Measurements from ENCODE around the gene FLVCR2.
"Not testable (repeated sequence)": the region's sequence is repeated elsewhere in the genome, so short reads cannot be mapped to it uniquely, and the experiment has no call there.

The FLVCR2 gene

DNA sequence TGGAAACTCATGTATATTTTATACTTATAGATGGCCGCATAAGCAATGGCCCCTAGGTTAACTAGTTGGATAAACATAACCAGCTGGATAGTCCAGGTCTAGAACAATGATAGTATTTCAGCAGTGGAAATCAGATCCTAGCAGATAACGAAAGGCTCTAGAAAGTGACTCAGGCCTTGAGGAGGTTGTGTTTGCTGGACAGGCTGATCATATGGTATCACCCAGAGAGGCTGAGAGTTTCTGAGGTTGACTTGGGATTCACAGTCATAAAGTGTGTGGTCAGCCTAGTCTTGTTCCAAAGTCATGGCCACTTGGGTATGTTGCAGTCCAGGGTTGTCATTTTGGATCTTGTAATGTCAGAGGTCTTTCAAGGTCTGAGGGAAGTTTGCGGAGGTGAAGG, 16.8 kb downstream of the FLVCR2 start:
- H3K4me2 ChIP-seq (ENCODE audit: low read length, poor library complexity, severe bottlenecking), result no peak overlapping the region
- H3K23ac ChIP-seq (ENCODE audit: low read length in 2 of 2), result no peak overlapping the region
- no peak overlapping the region for H3K18ac ChIP-seq (ENCODE audit: low read depth in 1 of 2, low read length in 2 of 2)
- no peak overlapping the region for H2AK5ac ChIP-seq (ENCODE audit: low read length, severe bottlenecking)
- no peak overlapping the region for H3K14ac ChIP-seq (ENCODE audit: low read length in 2 of 2)
- DNase-seq, result no peak
- H3K9ac ChIP-seq (ENCODE audit: low read length), result no peak overlapping the region
- no peak overlapping the region for H3K4me3 ChIP-seq (ENCODE audit: insufficient read depth in 1 of 2, low read depth in 1 of 2, low read length in 2 of 2)
- no peak overlapping the region for H4K91ac ChIP-seq (ENCODE audit: low read length)
- no peaks in the 10 kb centered on the region for H3K27me3 ChIP-seq (ENCODE audit: control insufficient read depth in 1 of 2, insufficient read depth in 1 of 2, low read length in 2 of 2)
- H2AFZ ChIP-seq (ENCODE audit: low read depth, low read length), result no peak overlapping the region
- no peak overlapping the region for H3K27ac ChIP-seq (ENCODE audit: low read length, poor library complexity, severe bottlenecking)
- H2BK12ac ChIP-seq (ENCODE audit: low read length in 2 of 2), result no peak overlapping the region
- no peak overlapping the region for H4K8ac ChIP-seq (ENCODE audit: low read length)
- H2BK5ac ChIP-seq (ENCODE audit: low read depth, low read length, poor library complexity, severe bottlenecking), result no peak overlapping the region
- H3K9me3 ChIP-seq (ENCODE audit: control insufficient read depth, low read length), result no peaks in the 10 kb centered on the region
- H2BK120ac ChIP-seq (ENCODE audit: low read depth, low read length), result no peak overlapping the region
- H3K4ac ChIP-seq (ENCODE audit: low read depth in 1 of 2, low read length in 2 of 2), result no peak overlapping the region
- peaks cover 0 to 12% of the 10 kb centered on the region in 2 experiments for H3K36me3 ChIP-seq (ENCODE audit: control insufficient read depth in 1 of 2, insufficient read depth in 2 of 2, low read depth in 1 of 2, low read length in 2 of 2)
- no peaks in the 10 kb centered on the region for H3K4me1 ChIP-seq (ENCODE audit: control insufficient read depth, insufficient read depth, low read depth, low read length)
- H3K79me1 ChIP-seq (replicated peaks; ENCODE audit: low read length, poor library complexity, severe bottlenecking), result peaks cover 33% of the 10 kb centered on the region
- WGBS, result 88% methylated on average over 2 of the region's 3 CpGs
- H2BK15ac ChIP-seq (ENCODE audit: low read depth, poor library complexity, severe bottlenecking), result no peak overlapping the region

- Histone ChIP-seq H3K27ac (ENCODE audit: low read length, poor library complexity, severe bottlenecking) (no peak overlapping the region), H3K14ac (ENCODE audit: low read length in 2 of 2) (no peak overlapping the region), H2BK5ac (ENCODE audit: low read depth, low read length, poor library complexity, severe bottlenecking) (no peak overlapping the region), H3K27me3 (ENCODE audit: control insufficient read depth in 1 of 2, insufficient read depth in 1 of 2, low read length in 2 of 2) (peaks cover 0 to 4% of the 10 kb centered on the region in 2 experiments), H3K4ac (ENCODE audit: low read depth in 1 of 2, low read length in 2 of 2) (no peak overlapping the region), H2BK15ac (ENCODE audit: low read depth, poor library complexity, severe bottlenecking) (no peak overlapping the region), H3K18ac (ENCODE audit: low read depth in 1 of 2, low read length in 2 of 2) (no peak overlapping the region), H3K9me3 (ENCODE audit: control insufficient read depth, low read length) (no peaks in the 10 kb centered on the region), H2BK12ac (ENCODE audit: low read length in 2 of 2) (no peak overlapping the region), H3K9ac (ENCODE audit: low read length) (no peak overlapping the region), H3K23ac (ENCODE audit: low read length in 2 of 2) (no peak overlapping the region), H3K4me1 (ENCODE audit: control insufficient read depth, insufficient read depth, low read depth, low read length) (peaks cover 2% of the 10 kb centered on the region), H2AK5ac (ENCODE audit: low read length, severe bottlenecking) (peak overlapping the region; percentile 39), H2BK120ac (ENCODE audit: low read depth, low read length) (no peak overlapping the region), H2AFZ (ENCODE audit: low read depth, low read length) (no peak overlapping the region), H3K4me3 (ENCODE audit: insufficient read depth in 1 of 2, low read depth in 1 of 2, low read length in 2 of 2) (no peak overlapping the region), H3K4me2 (ENCODE audit: low read length, poor library complexity, severe bottlenecking) (no peak overlapping the region), H3K79me1 (replicated peaks; ENCODE audit: low read length, poor library complexity, severe bottlenecking) (peaks cover 23% of the 10 kb centered on the region), H4K8ac (ENCODE audit: low read length) (no peak overlapping the region), H4K91ac (ENCODE audit: low read length) (no peak overlapping the region), H3K36me3 (ENCODE audit: control insufficient read depth in 1 of 2, insufficient read depth in 2 of 2, low read depth in 1 of 2, low read length in 2 of 2) (peaks cover 0 to 1% of the 10 kb centered on the region in 2 experiments)
- no peak for DNase-seq
- 80% methylated on average over 3 of the region's 3 CpGs for WGBS
Measured at GRCh38 chr14:75597149-75597548, 18.7 kb downstream of the FLVCR2 start.

- H3K18ac ChIP-seq (ENCODE audit: low read depth in 1 of 2, low read length in 2 of 2); H2BK12ac ChIP-seq (ENCODE audit: low read length in 2 of 2): not testable (repeated sequence)
Measured at GRCh38 chr14:75600100-75600499, 21.7 kb downstream of the FLVCR2 start.

DNA sequence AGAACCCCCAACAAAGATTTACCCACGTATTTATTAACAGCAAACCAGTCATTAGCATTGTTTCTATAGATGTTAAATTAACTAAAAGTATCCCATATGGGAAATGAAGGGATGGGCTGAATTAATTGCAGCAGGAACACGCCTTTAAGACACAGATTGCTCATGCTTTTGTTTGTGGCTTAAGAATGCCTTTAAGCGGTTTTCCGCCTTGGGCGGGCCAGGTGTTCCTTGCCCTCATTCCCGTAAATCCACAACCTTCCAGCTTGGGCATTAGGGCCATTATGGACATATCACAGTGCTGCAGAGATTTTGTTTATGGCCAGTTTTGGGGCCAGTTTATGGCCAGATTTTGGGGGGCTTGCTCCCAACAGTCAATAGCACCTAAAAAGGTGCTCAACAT, 22.6 kb downstream of the FLVCR2 start:
- H3K79me1 ChIP-seq (replicated peaks; ENCODE audit: low read length, poor library complexity, severe bottlenecking), result peaks cover 23% of the 10 kb centered on the region
- H3K9ac ChIP-seq (ENCODE audit: low read length); H3K4ac ChIP-seq (ENCODE audit: low read depth in 1 of 2, low read length in 2 of 2); H3K27me3 ChIP-seq (ENCODE audit: control insufficient read depth in 1 of 2, insufficient read depth in 1 of 2, low read length in 2 of 2); H4K8ac ChIP-seq (ENCODE audit: low read length); H3K23ac ChIP-seq (ENCODE audit: low read length in 2 of 2); DNase-seq; H2BK12ac ChIP-seq (ENCODE audit: low read length in 2 of 2); H3K4me1 ChIP-seq (ENCODE audit: control insufficient read depth, insufficient read depth, low read depth, low read length); H2BK5ac ChIP-seq (ENCODE audit: low read depth, low read length, poor library complexity, severe bottlenecking); H2AK5ac ChIP-seq (ENCODE audit: low read length, severe bottlenecking); H3K4me3 ChIP-seq (ENCODE audit: insufficient read depth in 1 of 2, low read depth in 1 of 2, low read length in 2 of 2); H3K27ac ChIP-seq (ENCODE audit: low read length, poor library complexity, severe bottlenecking); H2BK15ac ChIP-seq (ENCODE audit: low read depth, poor library complexity, severe bottlenecking); H4K91ac ChIP-seq (ENCODE audit: low read length); H2BK120ac ChIP-seq (ENCODE audit: low read depth, low read length); H3K18ac ChIP-seq (ENCODE audit: low read depth in 1 of 2, low read length in 2 of 2); H3K9me3 ChIP-seq (ENCODE audit: control insufficient read depth, low read length); H3K36me3 ChIP-seq (ENCODE audit: control insufficient read depth in 1 of 2, insufficient read depth in 2 of 2, low read depth in 1 of 2, low read length in 2 of 2); H3K14ac ChIP-seq (ENCODE audit: low read length in 2 of 2); H2AFZ ChIP-seq (ENCODE audit: low read depth, low read length); H3K4me2 ChIP-seq (ENCODE audit: low read length, poor library complexity, severe bottlenecking): not testable (repeated sequence)
- WGBS, result 75% methylated on average over 1 of the region's 6 CpGs

More at GRCh38 chr14:75600100-75600499, 21.7 kb downstream of the FLVCR2 start:
- not testable (repeated sequence) for H4K8ac ChIP-seq (ENCODE audit: low read length); H2AK5ac ChIP-seq (ENCODE audit: low read length, severe bottlenecking); H3K9ac ChIP-seq (ENCODE audit: low read length); H3K4me1 ChIP-seq (ENCODE audit: control insufficient read depth, insufficient read depth, low read depth, low read length); H4K91ac ChIP-seq (ENCODE audit: low read length); H3K27ac ChIP-seq (ENCODE audit: low read length, poor library complexity, severe bottlenecking); H2BK5ac ChIP-seq (ENCODE audit: low read depth, low read length, poor library complexity, severe bottlenecking); H3K27me3 ChIP-seq (ENCODE audit: control insufficient read depth in 1 of 2, insufficient read depth in 1 of 2, low read length in 2 of 2); H3K14ac ChIP-seq (ENCODE audit: low read length in 2 of 2); H2AFZ ChIP-seq (ENCODE audit: low read depth, low read length); H3K36me3 ChIP-seq (ENCODE audit: control insufficient read depth in 1 of 2, insufficient read depth in 2 of 2, low read depth in 1 of 2, low read length in 2 of 2); H3K23ac ChIP-seq (ENCODE audit: low read length in 2 of 2); H2BK15ac ChIP-seq (ENCODE audit: low read depth, poor library complexity, severe bottlenecking); H3K4me3 ChIP-seq (ENCODE audit: insufficient read depth in 1 of 2, low read depth in 1 of 2, low read length in 2 of 2); H3K4ac ChIP-seq (ENCODE audit: low read depth in 1 of 2, low read length in 2 of 2); DNase-seq; H2BK120ac ChIP-seq (ENCODE audit: low read depth, low read length); H3K9me3 ChIP-seq (ENCODE audit: control insufficient read depth, low read length); H3K4me2 ChIP-seq (ENCODE audit: low read length, poor library complexity, severe bottlenecking)
- 92% methylated on average over 1 of the region's 1 CpG for WGBS
- peaks cover 27% of the 10 kb centered on the region for H3K79me1 ChIP-seq (replicated peaks; ENCODE audit: low read length, poor library complexity, severe bottlenecking)
